Panc1 (cell line): ENCODE data around the gene MGAT4C. TPM values are rescaled to one million over a fixed set of nuclear protein-coding genes. Genes with fewer than 3 reads are reported as not detected.

ENCODE experiments used
- ATAC-seq: fragments of 200-7000 bp; cut with Tn5 transposase; 2 replicates; pipeline ENCODE4 v1.9.1; 2020; ENCODE audit warnings: mild to moderate bottlenecking, moderate library complexity
- BruUV-seq: library from RNA; stranded (reverse); fragments of 400-500 nt; replicated peaks from 2 replicates; lab custom pipeline; 2021; lab: Mats Ljungman, UMichigan
- CTCF ChIA-PET: fragments of 300-600 bp; sonication (Branson Sonifier 250); formaldehyde crosslinking; loops from one replicate; lab custom pipeline; 2022; ENCODE audit warnings: antibody characterized with exemption; lab: Charles Lee
- POLR2A ChIA-PET: fragments of 300-600 bp; sonication (Branson Sonifier 250); formaldehyde crosslinking; loops from one replicate; lab custom pipeline; 2022; ENCODE audit warnings: antibody characterized with exemption; lab: Charles Lee
- DNase-seq: peaks from one replicate; pipeline ENCODE4 v3.0.0-alpha.2; 2010; ENCODE audit warnings: low read depth, low spot score
- H3K27ac ChIP-seq: 2 replicates; pipeline ENCODE4 v1.5.1; 2011; ENCODE audit warnings: mild to moderate bottlenecking, low read length, inconsistent platforms
- H3K27me3 ChIP-seq: fragments of 200-500 bp; sonication (Bioruptor generic); 2 replicates; pipeline ENCODE4 v1.6.0; 2014; ENCODE audit warnings: low read length, inconsistent platforms; ENCODE audit not compliant: control insufficient read depth, insufficient read depth
- H3K36me3 ChIP-seq: fragments of 200-500 bp; sonication (Bioruptor generic); 2 replicates; pipeline ENCODE4 v1.5.1; 2014; ENCODE audit warnings: inconsistent platforms, mild to moderate bottlenecking, low read length, moderate library complexity; ENCODE audit not compliant: control insufficient read depth, insufficient read depth
- H3K4me1 ChIP-seq: 2 replicates; pipeline ENCODE4 v1.5.1; 2011; ENCODE audit warnings: inconsistent platforms, mild to moderate bottlenecking, low read length, moderate library complexity; ENCODE audit not compliant: control insufficient read depth, insufficient read depth
- H3K4me3 ChIP-seq, 2 experiments: 2 replicates each; pipeline ENCODE4 v1.5.1; 2011 to 2012; ENCODE audit warnings: low read depth in 2 of 2, low read length in 2 of 2, mild to moderate bottlenecking in 2 of 2, inconsistent platforms in 1 of 2, moderate library complexity in 1 of 2
- H3K9me3 ChIP-seq: fragments of 200-500 bp; sonication (Bioruptor generic); 2 replicates; pipeline ENCODE4 v1.5.1; 2014; ENCODE audit warnings: low read depth, mild to moderate bottlenecking, inconsistent platforms, low read length, moderate library complexity; ENCODE audit not compliant: control insufficient read depth, insufficient read depth
- POLR2AphosphoS5 ChIP-seq: IDR thresholded peaks from 2 replicates; pipeline ENCODE4 v1.6.1; 2012; ENCODE audit warnings: mild to moderate bottlenecking, low read depth, low read length, moderate library complexity
- SIN3A ChIP-seq: IDR thresholded peaks from 2 replicates; pipeline ENCODE4 v1.6.1; 2012; ENCODE audit warnings: low read depth, mild to moderate bottlenecking, low read length, moderate library complexity, borderline replicate concordance; ENCODE audit not compliant: insufficient read depth
- TCF7L2 ChIP-seq: IDR thresholded peaks from 2 replicates; pipeline ENCODE4 v1.6.1; 2011; ENCODE audit warnings: mild to moderate bottlenecking, low read depth, low read length, inconsistent platforms
- in situ Hi-C: cut with HindIII; loops from 2 replicates; pipeline ENCODE4 v1.10.0; 2016; ENCODE audit warnings: low sequenced_read_pairs, low pct_unique_long_range_greater_than_20kb
- intact Hi-C: fragments of 100-400 bp; cut with micrococcal nuclease; formaldehyde crosslinking; loops from one replicate; pipeline ENCODE4 v1.10.0; 2022; ENCODE audit not compliant: unreplicated experiment
- total RNA-seq: library from RNA; stranded (reverse); gene quantifications from one replicate; pipeline ENCODE4 v1.2.1, GENCODE V29; 2021; ENCODE audit not compliant: unreplicated experiment
- TF ChIP-seq, protein P1 (sequence below): fragments of 450-650 bp; IDR thresholded peaks from 2 replicates; pipeline ENCODE4 v1.5.1; 2017; ENCODE audit warnings: mild to moderate bottlenecking
- TF ChIP-seq, protein P2 (sequence below), 2 experiments: IDR thresholded peaks; 2 replicates each; pipeline ENCODE4 v1.6.1; 2011 to 2012; ENCODE audit warnings: low read depth in 2 of 2, control low read depth in 1 of 2, low read length in 1 of 2, mild to moderate bottlenecking in 1 of 2, moderate library complexity in 1 of 2; ENCODE audit not compliant: insufficient read depth in 1 of 2

Gene MGAT4C
- total RNA-seq, 1 experiment from 2014 or later, result not detected

DNA sequence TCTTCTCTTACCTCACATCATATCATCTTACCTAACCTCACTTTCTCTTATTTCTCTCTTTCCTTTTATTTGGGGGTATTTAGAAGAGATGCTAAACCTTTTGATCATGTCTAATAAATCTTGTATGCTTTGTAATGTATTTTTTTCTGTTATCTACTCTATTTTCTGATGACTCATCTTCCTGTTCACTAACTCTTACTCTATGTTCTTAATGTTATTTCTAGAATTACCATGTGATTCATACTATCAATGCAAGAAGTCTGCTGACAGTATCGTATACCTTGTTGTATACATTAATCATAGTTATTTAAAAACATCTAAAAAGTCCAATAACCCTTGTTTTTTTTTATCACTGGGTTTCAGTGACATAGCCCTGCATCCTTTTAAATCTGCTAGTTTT, 62.3 kb downstream of the MGAT4C start:
- DNase-seq, result no peak
- ChIA-PET POLR2A (no interaction called here), CTCF (no interaction called here)
- Histone ChIP-seq H3K27me3 (no peaks in the 10 kb centered on the region), H3K4me1 (no peaks in the 10 kb centered on the region), H3K36me3 (no peaks in the 10 kb centered on the region), H3K27ac (no peak overlapping the region), H3K9me3 (no peaks in the 10 kb centered on the region; the same call in 1 of the 2 replicates), H3K4me3 (no peak overlapping the region)
- intact Hi-C loops (no loop called here), in situ Hi-C loops (no loop called here)
- no peak for TF ChIP-seq SIN3A
- TF ChIP-seq POLR2AphosphoS5, result no peak
- TF ChIP-seq, protein P1, sequence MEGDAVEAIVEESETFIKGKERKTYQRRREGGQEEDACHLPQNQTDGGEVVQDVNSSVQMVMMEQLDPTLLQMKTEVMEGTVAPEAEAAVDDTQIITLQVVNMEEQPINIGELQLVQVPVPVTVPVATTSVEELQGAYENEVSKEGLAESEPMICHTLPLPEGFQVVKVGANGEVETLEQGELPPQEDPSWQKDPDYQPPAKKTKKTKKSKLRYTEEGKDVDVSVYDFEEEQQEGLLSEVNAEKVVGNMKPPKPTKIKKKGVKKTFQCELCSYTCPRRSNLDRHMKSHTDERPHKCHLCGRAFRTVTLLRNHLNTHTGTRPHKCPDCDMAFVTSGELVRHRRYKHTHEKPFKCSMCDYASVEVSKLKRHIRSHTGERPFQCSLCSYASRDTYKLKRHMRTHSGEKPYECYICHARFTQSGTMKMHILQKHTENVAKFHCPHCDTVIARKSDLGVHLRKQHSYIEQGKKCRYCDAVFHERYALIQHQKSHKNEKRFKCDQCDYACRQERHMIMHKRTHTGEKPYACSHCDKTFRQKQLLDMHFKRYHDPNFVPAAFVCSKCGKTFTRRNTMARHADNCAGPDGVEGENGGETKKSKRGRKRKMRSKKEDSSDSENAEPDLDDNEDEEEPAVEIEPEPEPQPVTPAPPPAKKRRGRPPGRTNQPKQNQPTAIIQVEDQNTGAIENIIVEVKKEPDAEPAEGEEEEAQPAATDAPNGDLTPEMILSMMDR, result no peak
- TF ChIP-seq, protein P2, sequence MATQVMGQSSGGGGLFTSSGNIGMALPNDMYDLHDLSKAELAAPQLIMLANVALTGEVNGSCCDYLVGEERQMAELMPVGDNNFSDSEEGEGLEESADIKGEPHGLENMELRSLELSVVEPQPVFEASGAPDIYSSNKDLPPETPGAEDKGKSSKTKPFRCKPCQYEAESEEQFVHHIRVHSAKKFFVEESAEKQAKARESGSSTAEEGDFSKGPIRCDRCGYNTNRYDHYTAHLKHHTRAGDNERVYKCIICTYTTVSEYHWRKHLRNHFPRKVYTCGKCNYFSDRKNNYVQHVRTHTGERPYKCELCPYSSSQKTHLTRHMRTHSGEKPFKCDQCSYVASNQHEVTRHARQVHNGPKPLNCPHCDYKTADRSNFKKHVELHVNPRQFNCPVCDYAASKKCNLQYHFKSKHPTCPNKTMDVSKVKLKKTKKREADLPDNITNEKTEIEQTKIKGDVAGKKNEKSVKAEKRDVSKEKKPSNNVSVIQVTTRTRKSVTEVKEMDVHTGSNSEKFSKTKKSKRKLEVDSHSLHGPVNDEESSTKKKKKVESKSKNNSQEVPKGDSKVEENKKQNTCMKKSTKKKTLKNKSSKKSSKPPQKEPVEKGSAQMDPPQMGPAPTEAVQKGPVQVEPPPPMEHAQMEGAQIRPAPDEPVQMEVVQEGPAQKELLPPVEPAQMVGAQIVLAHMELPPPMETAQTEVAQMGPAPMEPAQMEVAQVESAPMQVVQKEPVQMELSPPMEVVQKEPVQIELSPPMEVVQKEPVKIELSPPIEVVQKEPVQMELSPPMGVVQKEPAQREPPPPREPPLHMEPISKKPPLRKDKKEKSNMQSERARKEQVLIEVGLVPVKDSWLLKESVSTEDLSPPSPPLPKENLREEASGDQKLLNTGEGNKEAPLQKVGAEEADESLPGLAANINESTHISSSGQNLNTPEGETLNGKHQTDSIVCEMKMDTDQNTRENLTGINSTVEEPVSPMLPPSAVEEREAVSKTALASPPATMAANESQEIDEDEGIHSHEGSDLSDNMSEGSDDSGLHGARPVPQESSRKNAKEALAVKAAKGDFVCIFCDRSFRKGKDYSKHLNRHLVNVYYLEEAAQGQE (IDR thresholded peaks at IDR 0.05; ENCODE audit: insufficient read depth in 1 of 2, low read depth in 2 of 2, low read length in 1 of 2), result no peak
- TF ChIP-seq TCF7L2, result no peak
- no TSS peak for BruUV-seq
- ATAC-seq, result no peak

DNA sequence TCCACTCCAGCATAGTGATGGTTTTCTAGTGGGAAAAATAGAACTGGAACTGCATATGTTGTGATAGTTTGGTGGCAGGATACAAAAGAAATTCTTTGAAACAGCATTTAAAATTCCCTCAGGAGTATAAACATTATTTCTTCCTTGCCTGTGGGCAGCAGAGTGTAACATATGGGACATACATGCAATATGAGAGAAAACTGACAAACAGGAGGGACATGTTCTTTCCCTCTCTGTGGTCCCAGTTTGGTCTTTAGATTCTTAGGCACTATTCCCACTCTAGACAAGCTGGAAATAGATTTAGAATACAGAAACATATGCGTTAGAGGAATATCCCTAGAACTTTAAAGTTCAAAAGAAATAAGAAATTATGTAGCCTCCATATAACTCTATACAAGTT, 68.0 kb downstream of the MGAT4C start:
- intact Hi-C loops (no loop called here), in situ Hi-C loops (no loop called here)
- H3K36me3 ChIP-seq, result no peaks in the 10 kb centered on the region
- no peak overlapping the region for H3K27ac ChIP-seq
- no peaks in the 10 kb centered on the region for H3K4me1 ChIP-seq
- H3K27me3 ChIP-seq, result no peaks in the 10 kb centered on the region
- no TSS peak for BruUV-seq
- TF ChIP-seq, protein P2 (IDR thresholded peaks at IDR 0.05; ENCODE audit: insufficient read depth in 1 of 2, low read depth in 2 of 2, low read length in 1 of 2), result no peak
- TF ChIP-seq TCF7L2 (no peak), SIN3A (no peak), POLR2AphosphoS5 (no peak)
- TF ChIP-seq, protein P1, result no peak
- ATAC-seq, result no peak
- DNase-seq, result no peak
- POLR2A ChIA-PET, result no interaction called here
- no peak overlapping the region for H3K4me3 ChIP-seq
- CTCF ChIA-PET, result no interaction called here
- no peaks in the 10 kb centered on the region; the same call in 1 of the 2 replicates for H3K9me3 ChIP-seq
